Keratinocyte (primary cell): ENCODE data around the gene PDS5B. TPM values are rescaled to one million over a fixed set of nuclear protein-coding genes. Genes with fewer than 3 reads are reported as not detected.

ENCODE experiments used
- DNase-seq: peaks from one replicate; pipeline ENCODE4 v3.0.0-alpha.2; 2011; ENCODE audit warnings: low read depth, missing footprints, low spot score
- FAIRE-seq: peaks from 2 replicates; lab custom pipeline; 2011; peaks lifted over from hg19 to GRCh38; lab: Jason Lieb, UNC
- H2AFZ ChIP-seq: 2 replicates; pipeline ENCODE4 v1.6.0; 2012; ENCODE audit warnings: low read length, control low read depth, inconsistent platforms; ENCODE audit not compliant: control insufficient read depth
- H3K27ac ChIP-seq: 2 replicates; pipeline ENCODE4 v1.5.1; 2011; ENCODE audit warnings: low read length; ENCODE audit not compliant: control insufficient read depth, insufficient read depth
- H3K27me3 ChIP-seq: 3 replicates; pipeline ENCODE4 v1.6.0; 2011; ENCODE audit warnings: low read length; ENCODE audit not compliant: control insufficient read depth, insufficient read depth; ENCODE audit errors: extremely low read depth
- H3K36me3 ChIP-seq, 2 experiments: 2 replicates in 1 of 2; 3 replicates in 1 of 2; pipeline ENCODE4 v1.5.1; 2011; ENCODE audit warnings: low read length in 2 of 2, mild to moderate bottlenecking in 1 of 2; ENCODE audit not compliant: control insufficient read depth in 2 of 2, insufficient read depth in 2 of 2; ENCODE audit errors: extremely low read depth in 1 of 2
- H3K4me1 ChIP-seq: 3 replicates; pipeline ENCODE4 v1.5.1; 2011; ENCODE audit warnings: low read length; ENCODE audit not compliant: control insufficient read depth, insufficient read depth; ENCODE audit errors: extremely low read depth
- H3K4me2 ChIP-seq: 3 replicates; pipeline ENCODE4 v1.6.0; 2011; ENCODE audit warnings: low read depth, low read length; ENCODE audit not compliant: control insufficient read depth, insufficient read depth; ENCODE audit errors: extremely low read depth
- H3K4me3 ChIP-seq, 3 experiments: fragments of 200-600 bp in 1 of 3; sonication (generic) in 1 of 3; 2 replicates in 2 of 3; 3 replicates in 1 of 3; pipeline ENCODE4 v1.5.1; 2011 to 2016; ENCODE audit warnings: low read length in 3 of 3, mild to moderate bottlenecking in 3 of 3, control low read depth in 2 of 3, inconsistent platforms in 1 of 3, low read depth in 1 of 3, mixed read lengths in 1 of 3, mixed run types in 1 of 3, moderate library complexity in 1 of 3; ENCODE audit not compliant: control insufficient read depth in 2 of 3, insufficient read depth in 2 of 3; ENCODE audit errors: extremely low read depth in 1 of 3
- H3K79me2 ChIP-seq: 2 replicates; pipeline ENCODE4 v1.6.0; 2012; ENCODE audit warnings: low read length; ENCODE audit not compliant: control insufficient read depth, insufficient read depth
- H3K9ac ChIP-seq: 3 replicates; pipeline ENCODE4 v1.6.0; 2011; ENCODE audit warnings: low read length; ENCODE audit not compliant: control insufficient read depth, insufficient read depth; ENCODE audit errors: extremely low read depth
- H3K9me1 ChIP-seq: 3 replicates; pipeline ENCODE4 v1.6.0; 2011; ENCODE audit warnings: low read length; ENCODE audit not compliant: control insufficient read depth, insufficient read depth; ENCODE audit errors: extremely low read depth
- H3K9me3 ChIP-seq: 2 replicates; pipeline ENCODE4 v1.5.1; 2012; ENCODE audit warnings: low read depth, low read length; ENCODE audit not compliant: control insufficient read depth
- H4K20me1 ChIP-seq: 3 replicates; pipeline ENCODE4 v1.6.0; 2011; ENCODE audit warnings: low read length; ENCODE audit not compliant: control insufficient read depth, insufficient read depth; ENCODE audit errors: extremely low read depth
- CTCF ChIP-seq, 3 experiments: IDR thresholded peaks in 1 of 3; conservative IDR thresholded peaks in 1 of 3; optimal IDR thresholded peaks in 1 of 3; 2 replicates in 2 of 3; 3 replicates in 1 of 3; pipeline versions ENCODE3 to v1.5.1; 2011; ENCODE audit warnings: low read length in 3 of 3, mild to moderate bottlenecking in 3 of 3, moderate library complexity in 2 of 3, control low read depth in 1 of 3, inconsistent platforms in 1 of 3; ENCODE audit not compliant: insufficient read depth in 2 of 3; ENCODE audit errors: extremely low read depth in 1 of 3
- EZH2 ChIP-seq: IDR thresholded peaks from one replicate; pipeline ENCODE4 v1.6.1; 2012; ENCODE audit warnings: inconsistent platforms, mild to moderate bottlenecking, low read length, moderate library complexity
- dilution Hi-C: fragments of 300-500 bp; cut with MboI; formaldehyde crosslinking; loops from one replicate; pipeline ENCODE4 v1.7.0; 2020; ENCODE audit warnings: low sequenced_read_pairs; ENCODE audit not compliant: extremely low pct_ligation_motif_present
- polyA plus RNA-seq, 5 experiments: library from polyadenylated mRNA; depleted of rRNA in 3 of 5; stranded (reverse) in 3 of 5; stranded (forward) in 1 of 5; unstranded in 1 of 5; fragments of >200 nt; gene quantifications; 1 replicate in 1 of 5; 2 replicates in 3 of 5; 3 replicates in 1 of 5; pipeline versions ENCODE4 v1.2.1 to v1.2.3, GENCODE V29; 2011 to 2012; ENCODE audit warnings: missing spikeins in 2 of 5, low read depth in 1 of 5, low replicate concordance in 1 of 5

Gene PDS5B
- polyA plus RNA-seq, 1 donor (not counting 4 experiments of a cell fraction or from before 2014, with no cell fraction given), result 6.9 TPM

DNA sequence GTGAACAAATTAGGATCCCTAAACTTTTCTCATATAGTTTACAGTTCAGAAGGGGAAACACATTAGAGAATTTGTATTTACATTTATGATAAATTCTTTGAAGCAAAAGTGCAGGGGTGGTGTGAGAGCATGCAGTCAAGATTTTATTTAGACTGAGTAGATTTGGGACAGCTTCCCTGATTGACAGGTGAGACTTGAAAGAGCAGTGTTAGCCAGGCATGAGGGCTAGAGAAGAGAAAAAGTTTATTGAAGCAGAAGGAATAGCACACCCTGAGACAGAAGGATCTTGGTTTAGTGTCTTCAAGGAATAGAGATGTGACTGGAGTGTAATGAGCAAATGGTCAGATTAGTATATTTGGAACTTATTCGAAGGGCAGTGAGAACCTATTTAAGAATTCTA is 50.5 kb downstream of the PDS5B start:
- Histone ChIP-seq H3K4me2 (no peak overlapping the region), H3K27ac (no peak overlapping the region), H2AFZ (no peak overlapping the region), H4K20me1 (no peaks in the 10 kb centered on the region), H3K4me1 (no peaks in the 10 kb centered on the region), H3K9me1 (no peaks in the 10 kb centered on the region), H3K27me3 (no peaks in the 10 kb centered on the region), H3K36me3 (no peaks in the 10 kb centered on the region), H3K9ac (no peak overlapping the region), H3K79me2 (peaks cover 37% of the 10 kb centered on the region), H3K4me3 (no peak overlapping the region), H3K9me3 (no peaks in the 10 kb centered on the region)
- DNase-seq (no peak), FAIRE-seq (no peak)
- TF ChIP-seq CTCF (optimal IDR thresholded peaks at IDR 0.05 in 1 of 3, IDR thresholded peaks at IDR 0.05 in 1 of 3, conservative IDR thresholded peaks at IDR 0.05 in 1 of 3; ENCODE audit: extremely low read depth in 1 of 3, insufficient read depth in 2 of 3, low read length in 3 of 3) (no peak), EZH2 (no peak)
- dilution Hi-C loops, result no loop called here

GRCh38 chr13:32638739-32639138 is 52.5 kb downstream of the PDS5B start:
- H2AFZ ChIP-seq, result no peak overlapping the region
- DNase-seq (no peak), FAIRE-seq (no peak)
- H3K36me3 ChIP-seq, result no peaks in the 10 kb centered on the region
- no peaks in the 10 kb centered on the region for H3K4me1 ChIP-seq
- H3K79me2 ChIP-seq, result peaks cover 49% of the 10 kb centered on the region
- peaks cover 3% of the 10 kb centered on the region for H4K20me1 ChIP-seq
- no peak overlapping the region for H3K4me2 ChIP-seq
- no peak overlapping the region for H3K4me3 ChIP-seq
- no peak overlapping the region for H3K9ac ChIP-seq
- no peaks in the 10 kb centered on the region for H3K27me3 ChIP-seq
- no peaks in the 10 kb centered on the region for H3K9me3 ChIP-seq
- H3K27ac ChIP-seq, result no peak overlapping the region
- dilution Hi-C loops, result no loop called here
- TF ChIP-seq EZH2 (no peak), CTCF (optimal IDR thresholded peaks at IDR 0.05 in 1 of 3, IDR thresholded peaks at IDR 0.05 in 1 of 3, conservative IDR thresholded peaks at IDR 0.05 in 1 of 3; ENCODE audit: extremely low read depth in 1 of 3, insufficient read depth in 2 of 3, low read length in 3 of 3) (no peak)
- no peaks in the 10 kb centered on the region for H3K9me1 ChIP-seq
